HCT116 (cell line): ENCODE measurements around the gene MAP4K4. TPM values are rescaled to one million over a fixed set of nuclear protein-coding genes. Genes with fewer than 3 reads are reported as not detected.

Source experiments
- ATAC-seq: fragments of 200-7000 bp; cut with Tn5 transposase; 2 replicates; pipeline ENCODE4 v1.9.1; 2020; ENCODE audit warnings: mild to moderate bottlenecking, moderate library complexity
- BruUV-seq: library from RNA; stranded (reverse); fragments of 400-500 nt; replicated peaks from 2 replicates; lab custom pipeline; 2021; lab: Mats Ljungman, UMichigan
- CTCF ChIA-PET: fragments of 300-600 bp; sonication (Branson Sonifier 250); formaldehyde crosslinking; loops from one replicate; lab custom pipeline; 2021; ENCODE audit warnings: antibody characterized with exemption; lab: Charles Lee
- POLR2A ChIA-PET: fragments of 300-600, 350-600 bp; sonication (Branson Sonifier 250); formaldehyde crosslinking; loops from one replicate; lab custom pipeline; 2021; ENCODE audit warnings: antibody characterized with exemption; lab: Charles Lee
- RAD21 ChIA-PET, 2 experiments: fragments of 300-600 bp; sonication (Branson Sonifier 250); formaldehyde crosslinking; loops; one replicate each; lab custom pipeline; 2023; ENCODE audit warnings: low total read pairs in 2 of 2; ENCODE audit not compliant: uncharacterized antibody in 2 of 2, unreplicated experiment in 2 of 2, low non-redundant PET in 1 of 2; lab: Charles Lee
- DNase-seq: peaks from one replicate; pipeline ENCODE4 v3.0.0-alpha.2; 2010; ENCODE audit warnings: low read depth, low spot score
- H2AFZ ChIP-seq: fragments of 200-600 bp; shearing (Covaris generic), sonication (generic); 2 replicates; pipeline ENCODE4 v1.6.1; 2017; ENCODE audit warnings: low read depth, mixed run types, mixed read lengths, antibody characterized with exemption, low read length; ENCODE audit not compliant: poor library complexity, severe bottlenecking
- H3K27ac ChIP-seq: 2 replicates; pipeline ENCODE4 v1.5.1; 2012; ENCODE audit warnings: low read depth, low read length
- H3K27me3 ChIP-seq: fragments of 200-600 bp; sonication (generic); 2 replicates; pipeline ENCODE4 v1.6.1; 2016; ENCODE audit warnings: mixed run types, low read length, mixed read lengths; ENCODE audit not compliant: insufficient read depth
- H3K36me3 ChIP-seq, 2 experiments: fragments of 200-500 bp in 1 of 2; fragments of 200-600 bp in 1 of 2; sonication (Bioruptor generic) in 1 of 2; sonication (generic) in 1 of 2; 2 replicates each; pipeline versions ENCODE4 v1.5.1 to v1.6.1; 2014 to 2016; ENCODE audit warnings: low read length in 2 of 2, inconsistent platforms in 1 of 2, mixed read lengths in 1 of 2, mixed run types in 1 of 2; ENCODE audit not compliant: insufficient read depth in 2 of 2, control insufficient read depth in 1 of 2
- H3K4me1 ChIP-seq, 2 experiments: fragments of 200-600 bp in 1 of 2; sonication (generic) in 1 of 2; 2 replicates each; pipeline versions ENCODE4 v1.5.1 to v1.6.1; 2012 to 2017; ENCODE audit warnings: low read length in 2 of 2, inconsistent platforms in 1 of 2, mild to moderate bottlenecking in 1 of 2, mixed read lengths in 1 of 2, mixed run types in 1 of 2, moderate library complexity in 1 of 2; ENCODE audit not compliant: insufficient read depth in 2 of 2, control insufficient read depth in 1 of 2
- H3K4me2 ChIP-seq: fragments of 200-600 bp; sonication (generic); 2 replicates; pipeline ENCODE4 v1.6.1; 2017; ENCODE audit warnings: mixed run types, low read length, mixed read lengths
- H3K4me3 ChIP-seq, 2 experiments: fragments of 200-600 bp in 1 of 2; sonication (generic) in 1 of 2; replicated peaks in 1 of 2; 2 replicates each; pipeline ENCODE4 v1.5.1; 2011 to 2016; ENCODE audit warnings: low read length in 2 of 2, control low read depth in 1 of 2, low read depth in 1 of 2, mild to moderate bottlenecking in 1 of 2, mixed read lengths in 1 of 2, mixed run types in 1 of 2
- H3K79me2 ChIP-seq: fragments of 200-600 bp; sonication (generic); 2 replicates; pipeline ENCODE4 v1.6.1; 2017; ENCODE audit warnings: mild to moderate bottlenecking, mixed run types, low read length, moderate library complexity, mixed read lengths; ENCODE audit not compliant: insufficient read depth
- H3K9ac ChIP-seq: fragments of 200-600 bp; sonication (generic); 2 replicates; pipeline ENCODE4 v1.6.1; 2016; ENCODE audit warnings: low read length, mixed read lengths
- H3K9me2 ChIP-seq: fragments of 200-600 bp; sonication (generic), shearing (Covaris generic); 2 replicates; pipeline ENCODE4 v1.6.1; 2017; ENCODE audit warnings: mixed run types, mild to moderate bottlenecking, moderate library complexity; ENCODE audit not compliant: insufficient read depth
- H3K9me3 ChIP-seq, 2 experiments: fragments of 200-500 bp in 1 of 2; fragments of 200-600 bp in 1 of 2; sonication (Bioruptor generic) in 1 of 2; sonication (generic) in 1 of 2; 2 replicates each; pipeline ENCODE4 v1.6.1; 2014 to 2017; ENCODE audit warnings: low read length in 2 of 2, mixed read lengths in 2 of 2, inconsistent platforms in 1 of 2, low read depth in 1 of 2, mild to moderate bottlenecking in 1 of 2, mixed run types in 1 of 2, moderate library complexity in 1 of 2; ENCODE audit not compliant: control insufficient read depth in 1 of 2, insufficient read depth in 1 of 2
- H4K20me1 ChIP-seq: fragments of 200-600 bp; sonication (generic), shearing (Covaris generic); 2 replicates; pipeline ENCODE4 v1.6.1; 2017; ENCODE audit warnings: mixed run types, mild to moderate bottlenecking, moderate library complexity; ENCODE audit not compliant: insufficient read depth
- CEBPB ChIP-seq: IDR thresholded peaks from 2 replicates; pipeline ENCODE4 v1.6.1; 2012; ENCODE audit warnings: low read depth
- EGR1 ChIP-seq: IDR thresholded peaks from 2 replicates; pipeline ENCODE4 v1.6.1; 2012; ENCODE audit warnings: low read depth
- ELF1 ChIP-seq: IDR thresholded peaks from 2 replicates; pipeline ENCODE4 v1.6.1; 2012; ENCODE audit warnings: low read depth, borderline replicate concordance
- EZH2 ChIP-seq: fragments of 200-600 bp; sonication (generic); IDR thresholded peaks from 2 replicates; pipeline ENCODE4 v1.6.1; 2017; ENCODE audit warnings: antibody characterized with exemption, mixed run types
- EZH2phosphoT487 ChIP-seq: fragments of 200-600 bp; IDR thresholded peaks from 2 replicates; pipeline ENCODE4 v1.6.1; 2018; ENCODE audit warnings: antibody characterized with exemption, borderline replicate concordance
- JUND ChIP-seq: IDR thresholded peaks from 2 replicates; pipeline ENCODE4 v1.6.1; 2012
- POLR2AphosphoS5 ChIP-seq: IDR thresholded peaks from 2 replicates; pipeline ENCODE4 v1.6.1; 2011; ENCODE audit warnings: mild to moderate bottlenecking, low read depth, low read length, moderate library complexity
- SP1 ChIP-seq: IDR thresholded peaks from 2 replicates; pipeline ENCODE4 v1.6.1; 2012; ENCODE audit warnings: low read depth
- ZBTB33 ChIP-seq: IDR thresholded peaks from 2 replicates; pipeline ENCODE4 v1.6.1; 2011; ENCODE audit warnings: mild to moderate bottlenecking, low read length, moderate library complexity; ENCODE audit not compliant: insufficient replicate concordance; ENCODE audit errors: extremely low read depth
- intact Hi-C: fragments of 100-400 bp; cut with micrococcal nuclease; formaldehyde crosslinking; loops from 2 replicates; pipeline ENCODE4 v1.10.0; 2022
- total RNA-seq: library from RNA; stranded (reverse); gene quantifications from one replicate; pipeline ENCODE4 v1.2.1, GENCODE V29; 2021; ENCODE audit not compliant: unreplicated experiment
- TF ChIP-seq, protein P1 (sequence below): IDR thresholded peaks from 2 replicates; pipeline ENCODE4 v1.6.1; 2012
- TF ChIP-seq, protein P2 (sequence below): IDR thresholded peaks from 2 replicates; pipeline ENCODE4 v1.6.1; 2012; ENCODE audit warnings: low read depth

Gene MAP4K4
- total RNA-seq, 1 experiment from 2014 or later: 62.3 TPM

DNA sequence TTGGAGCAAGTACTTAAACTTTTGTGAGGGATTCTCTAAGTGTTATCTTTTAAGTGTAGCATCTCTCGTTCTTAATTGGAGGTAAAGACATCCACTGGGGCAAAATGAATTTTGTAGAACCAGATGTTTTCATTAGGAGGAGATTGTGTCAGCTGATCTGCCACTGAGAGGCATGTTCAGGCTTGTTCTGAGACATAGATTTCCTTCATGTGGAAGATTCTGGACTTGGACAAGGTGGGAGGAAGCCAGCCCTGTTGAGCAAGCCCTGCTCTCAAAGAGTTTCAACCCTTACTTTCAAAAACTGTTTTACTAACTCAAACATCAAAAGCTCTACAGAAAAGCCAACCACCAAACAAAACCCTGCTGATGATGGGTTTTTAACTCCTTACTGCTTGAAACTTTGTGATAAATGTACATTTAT is 6.5 kb downstream of the MAP4K4 start:
- no TSS peak for BruUV-seq
- H4K20me1 ChIP-seq: no peaks in the 10 kb centered on the region
- no peaks in the 10 kb centered on the region for H3K27me3 ChIP-seq
- H3K9ac ChIP-seq: no peak overlapping the region
- no peak overlapping the region for H3K4me3 ChIP-seq
- no peak overlapping the region for H2AFZ ChIP-seq
- intact Hi-C loops: no loop called here
- H3K27ac ChIP-seq: no peak overlapping the region
- no peak for DNase-seq
- H3K79me2 ChIP-seq: peaks cover 95% of the 10 kb centered on the region
- H3K4me2 ChIP-seq: no peak overlapping the region; the same call in 1 of the 2 replicates
- H3K9me3 ChIP-seq: no peaks in the 10 kb centered on the region
- RAD21 ChIA-PET: no interaction called here
- H3K36me3 ChIP-seq: peaks cover 0 to 5% of the 10 kb centered on the region in 2 experiments; a peak in 1 of 4 replicates
- no peak for ATAC-seq
- TF ChIP-seq, protein P1, sequence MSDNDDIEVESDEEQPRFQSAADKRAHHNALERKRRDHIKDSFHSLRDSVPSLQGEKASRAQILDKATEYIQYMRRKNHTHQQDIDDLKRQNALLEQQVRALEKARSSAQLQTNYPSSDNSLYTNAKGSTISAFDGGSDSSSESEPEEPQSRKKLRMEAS: no peak
- TF ChIP-seq SP1 (no peak), ZBTB33 (no peak), EZH2phosphoT487 (no peak), ELF1 (no peak), CEBPB (no peak), EZH2 (no peak), POLR2AphosphoS5 (no peak), EGR1 (no peak), JUND (no peak)
- TF ChIP-seq, protein P2, sequence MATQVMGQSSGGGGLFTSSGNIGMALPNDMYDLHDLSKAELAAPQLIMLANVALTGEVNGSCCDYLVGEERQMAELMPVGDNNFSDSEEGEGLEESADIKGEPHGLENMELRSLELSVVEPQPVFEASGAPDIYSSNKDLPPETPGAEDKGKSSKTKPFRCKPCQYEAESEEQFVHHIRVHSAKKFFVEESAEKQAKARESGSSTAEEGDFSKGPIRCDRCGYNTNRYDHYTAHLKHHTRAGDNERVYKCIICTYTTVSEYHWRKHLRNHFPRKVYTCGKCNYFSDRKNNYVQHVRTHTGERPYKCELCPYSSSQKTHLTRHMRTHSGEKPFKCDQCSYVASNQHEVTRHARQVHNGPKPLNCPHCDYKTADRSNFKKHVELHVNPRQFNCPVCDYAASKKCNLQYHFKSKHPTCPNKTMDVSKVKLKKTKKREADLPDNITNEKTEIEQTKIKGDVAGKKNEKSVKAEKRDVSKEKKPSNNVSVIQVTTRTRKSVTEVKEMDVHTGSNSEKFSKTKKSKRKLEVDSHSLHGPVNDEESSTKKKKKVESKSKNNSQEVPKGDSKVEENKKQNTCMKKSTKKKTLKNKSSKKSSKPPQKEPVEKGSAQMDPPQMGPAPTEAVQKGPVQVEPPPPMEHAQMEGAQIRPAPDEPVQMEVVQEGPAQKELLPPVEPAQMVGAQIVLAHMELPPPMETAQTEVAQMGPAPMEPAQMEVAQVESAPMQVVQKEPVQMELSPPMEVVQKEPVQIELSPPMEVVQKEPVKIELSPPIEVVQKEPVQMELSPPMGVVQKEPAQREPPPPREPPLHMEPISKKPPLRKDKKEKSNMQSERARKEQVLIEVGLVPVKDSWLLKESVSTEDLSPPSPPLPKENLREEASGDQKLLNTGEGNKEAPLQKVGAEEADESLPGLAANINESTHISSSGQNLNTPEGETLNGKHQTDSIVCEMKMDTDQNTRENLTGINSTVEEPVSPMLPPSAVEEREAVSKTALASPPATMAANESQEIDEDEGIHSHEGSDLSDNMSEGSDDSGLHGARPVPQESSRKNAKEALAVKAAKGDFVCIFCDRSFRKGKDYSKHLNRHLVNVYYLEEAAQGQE: no peak
- CTCF ChIA-PET: no interaction called here
- POLR2A ChIA-PET: no interaction called here
- peaks cover 13 to 30% of the 10 kb centered on the region in 2 experiments; a peak in 3 of 4 replicates for H3K4me1 ChIP-seq
- H3K9me2 ChIP-seq: no peaks in the 10 kb centered on the region
